HEK293 (cell line): ENCODE results near the gene LDLR.

Experiments used
- CTCF ChIA-PET: fragments of 350-600 bp; formaldehyde crosslinking; extraction: SDS; loops from one replicate; lab custom pipeline; 2021; ENCODE audit warnings: antibody characterized with exemption; lab: Yijun Ruan, JAX
- POLR2A ChIA-PET: fragments of 300-600 bp; formaldehyde crosslinking; extraction: SDS; loops from one replicate; lab custom pipeline; 2020; ENCODE audit warnings: antibody characterized with exemption, inconsistent platforms; lab: Yijun Ruan, JAX
- H3K27ac ChIP-seq: fragments of 200-500 bp; sonication (Bioruptor generic); 2 replicates; pipeline ENCODE4 v1.5.1; 2014; ENCODE audit warnings: low read depth, low read length, control low read depth, inconsistent platforms; ENCODE audit errors: extremely low read depth
- H3K36me3 ChIP-seq, 2 experiments: fragments of 200-500 bp in 1 of 2; sonication (Bioruptor generic) in 1 of 2; 1 replicate in 1 of 2; 2 replicates in 1 of 2; pipeline ENCODE4 v1.5.1; 2014 to 2017; ENCODE audit warnings: inconsistent platforms in 2 of 2, low read length in 2 of 2; ENCODE audit not compliant: control insufficient read depth in 2 of 2, insufficient read depth in 1 of 2
- H3K4me1 ChIP-seq: fragments of 200-500 bp; sonication (Bioruptor generic); 2 replicates; pipeline ENCODE4 v1.5.1; 2014; ENCODE audit warnings: mild to moderate bottlenecking, low read length, inconsistent platforms; ENCODE audit not compliant: control insufficient read depth, insufficient read depth
- H3K4me3 ChIP-seq: 2 replicates; pipeline ENCODE4 v1.5.1; 2011; ENCODE audit warnings: low read depth, mild to moderate bottlenecking, control low read depth, low read length, moderate library complexity
- H3K9me3 ChIP-seq: fragments of 200-500 bp; sonication (Bioruptor generic); 2 replicates; pipeline ENCODE4 v1.5.1; 2014; ENCODE audit warnings: low read depth, low read length, inconsistent platforms; ENCODE audit not compliant: control insufficient read depth, insufficient read depth
- AEBP2 ChIP-seq: fragments of 450-650 bp; formaldehyde crosslinking; IDR thresholded peaks from 2 replicates; pipeline ENCODE4 v1.5.1; 2016; ENCODE audit warnings: missing biosample characterization, missing genetic modification characterization, borderline replicate concordance
- BCL11A ChIP-seq: fragments of 450-650 bp; formaldehyde crosslinking; IDR thresholded peaks from 2 replicates; pipeline ENCODE4 v1.5.1; 2016; ENCODE audit warnings: low read depth, missing biosample characterization, missing genetic modification characterization
- GLIS2 ChIP-seq: fragments of 450-650 bp; formaldehyde crosslinking; IDR thresholded peaks from 2 replicates; pipeline ENCODE4 v1.5.1; 2016; ENCODE audit warnings: missing biosample characterization, missing genetic modification characterization
- IKZF3 ChIP-seq: fragments of 450-650 bp; IDR thresholded peaks from 2 replicates; pipeline ENCODE4 v1.5.0; 2018; ENCODE audit warnings: missing biosample characterization, mild to moderate bottlenecking, missing genetic modification characterization, moderate library complexity
- KLF9 ChIP-seq: fragments of 450-650 bp; formaldehyde crosslinking; IDR thresholded peaks from 2 replicates; pipeline ENCODE4 v1.5.1; 2016; ENCODE audit warnings: missing biosample characterization, missing genetic modification characterization, low read depth
- MZF1 ChIP-seq: fragments of 450-650 bp; formaldehyde crosslinking; IDR thresholded peaks from 2 replicates; pipeline ENCODE4 v1.5.1; 2017; ENCODE audit warnings: missing biosample characterization, missing genetic modification characterization, borderline replicate concordance
- OSR2 ChIP-seq: fragments of 450-650 bp; formaldehyde crosslinking; IDR thresholded peaks from 2 replicates; pipeline ENCODE4 v1.5.1; 2016; ENCODE audit warnings: missing biosample characterization, missing genetic modification characterization
- SCRT1 ChIP-seq: fragments of 450-650 bp; formaldehyde crosslinking; IDR thresholded peaks from 2 replicates; pipeline ENCODE4 v1.5.1; 2016; ENCODE audit warnings: missing biosample characterization, missing genetic modification characterization, borderline replicate concordance
- ZFP41 ChIP-seq: fragments of 450-650 bp; formaldehyde crosslinking; IDR thresholded peaks from 2 replicates; pipeline ENCODE4 v1.5.1; 2016; ENCODE audit warnings: missing biosample characterization, missing genetic modification characterization, borderline replicate concordance
- ZNF155 ChIP-seq: fragments of 450-650 bp; formaldehyde crosslinking; IDR thresholded peaks from 2 replicates; pipeline ENCODE4 v1.5.1; 2016; ENCODE audit warnings: missing biosample characterization, missing genetic modification characterization
- ZNF19 ChIP-seq: fragments of 450-650 bp; formaldehyde crosslinking; IDR thresholded peaks from 2 replicates; pipeline ENCODE4; 2016; ENCODE audit warnings: missing biosample characterization, missing genetic modification characterization, low read depth
- ZNF2 ChIP-seq: fragments of 450-650 bp; formaldehyde crosslinking; IDR thresholded peaks from 2 replicates; pipeline ENCODE4 v1.5.1; 2016; ENCODE audit warnings: missing biosample characterization, missing genetic modification characterization
- ZNF266 ChIP-seq: fragments of 450-650 bp; formaldehyde crosslinking; IDR thresholded peaks from 2 replicates; pipeline ENCODE4 v1.5.1; 2016; ENCODE audit warnings: missing biosample characterization, missing genetic modification characterization, low read depth
- ZNF350 ChIP-seq: fragments of 450-650 bp; formaldehyde crosslinking; IDR thresholded peaks from 2 replicates; pipeline ENCODE4 v1.5.0; 2017; ENCODE audit warnings: missing biosample characterization, mild to moderate bottlenecking, missing genetic modification characterization
- ZNF394 ChIP-seq: fragments of 450-650 bp; formaldehyde crosslinking; IDR thresholded peaks from 2 replicates; pipeline ENCODE4 v1.5.1; 2016; ENCODE audit warnings: missing biosample characterization, missing genetic modification characterization, mild to moderate bottlenecking, moderate library complexity, borderline replicate concordance
- ZNF473 ChIP-seq: fragments of 450-650 bp; formaldehyde crosslinking; IDR thresholded peaks from 2 replicates; pipeline ENCODE4 v1.5.1; 2017; ENCODE audit warnings: missing biosample characterization, missing genetic modification characterization
- ZNF560 ChIP-seq: fragments of 450-650 bp; formaldehyde crosslinking; IDR thresholded peaks from 2 replicates; pipeline ENCODE4 v1.5.1; 2017; ENCODE audit warnings: missing biosample characterization, missing genetic modification characterization, borderline replicate concordance
- ZNF623 ChIP-seq: fragments of 450-650 bp; formaldehyde crosslinking; IDR thresholded peaks from 2 replicates; pipeline ENCODE4 v1.5.1; 2016; ENCODE audit warnings: missing biosample characterization, missing genetic modification characterization
- ZNF654 ChIP-seq: fragments of 450-650 bp; formaldehyde crosslinking; IDR thresholded peaks from 2 replicates; pipeline ENCODE4 v1.5.1; 2016; ENCODE audit warnings: low read depth, missing biosample characterization, missing genetic modification characterization
- ZNF664 ChIP-seq: fragments of 450-650 bp; formaldehyde crosslinking; IDR thresholded peaks from 2 replicates; pipeline ENCODE4 v1.5.1; 2016; ENCODE audit warnings: missing biosample characterization, missing genetic modification characterization
- ZNF76 ChIP-seq: fragments of 450-650 bp; formaldehyde crosslinking; IDR thresholded peaks from 2 replicates; pipeline ENCODE4; 2016; ENCODE audit warnings: low read depth, missing biosample characterization, missing genetic modification characterization, borderline replicate concordance
- ZNF777 ChIP-seq: fragments of 450-650 bp; formaldehyde crosslinking; IDR thresholded peaks from 2 replicates; pipeline ENCODE4 v1.5.1; 2017; ENCODE audit warnings: missing biosample characterization, missing genetic modification characterization, borderline replicate concordance

Gene LDLR

GRCh38 chr19:11046605-11047354 lies 42.5 kb upstream of the LDLR start:
- Histone ChIP-seq H3K4me3 (no peak overlapping the region), H3K9me3 (no peaks in the 10 kb centered on the region), H3K4me1 (no peaks in the 10 kb centered on the region), H3K36me3 (peaks cover 10 to 70% of the 10 kb centered on the region in 2 experiments; a peak in 2 of 3 replicates), H3K27ac (no peak overlapping the region)
- POLR2A ChIA-PET: no interaction called here
- TF ChIP-seq OSR2 (no peak), ZNF155 (tag by site-specific recombination) (no peak), ZNF2 (tag by site-specific recombination) (no peak), ZNF777 (tag by site-specific recombination) (no peak), ZNF664 (tag by site-specific recombination) (no peak)
- CTCF ChIA-PET: interaction anchor here (0.7 to 0.8 kb wide), 2 partner anchors 11 to 105 kb away, joined by 3 read pairs; no protein-coding TSS in a partner anchor

- Histone ChIP-seq H3K9me3 (no peaks in the 10 kb centered on the region), H3K4me1 (no peaks in the 10 kb centered on the region), H3K36me3 (peaks cover 5 to 64% of the 10 kb centered on the region in 2 experiments; a peak in 2 of 3 replicates), H3K4me3 (no peak overlapping the region), H3K27ac (no peak overlapping the region)
- ChIA-PET CTCF (interaction anchor here (0.5 to 2.0 kb wide), 2 partner anchors 12 to 137 kb away, joined by 5 to 14 read pairs; no protein-coding TSS in a partner anchor), POLR2A (no interaction called here)
- TF ChIP-seq ZFP41 (tag by site-specific recombination): no peak
- no peak for TF ChIP-seq ZNF2 (tag by site-specific recombination)
- TF ChIP-seq KLF9 (tag by site-specific recombination): no peak
- TF ChIP-seq ZNF394 (tag by site-specific recombination): no peak
- no peak for TF ChIP-seq ZNF560
- no peak for TF ChIP-seq GLIS2 (tag by site-specific recombination)
- no peak for TF ChIP-seq IKZF3
- no peak for TF ChIP-seq ZNF266 (tag by site-specific recombination)
- TF ChIP-seq ZNF654: no peak
- TF ChIP-seq ZNF473 (tag by site-specific recombination): no peak
- no peak for TF ChIP-seq ZNF623
- TF ChIP-seq ZNF19 (tag by site-specific recombination): no peak
- no peak for TF ChIP-seq BCL11A (tag by site-specific recombination)
- no peak for TF ChIP-seq SCRT1 (tag by site-specific recombination)
- TF ChIP-seq AEBP2 (tag by site-specific recombination): no peak
- TF ChIP-seq ZNF350 (tag by site-specific recombination): no peak
- TF ChIP-seq MZF1 (tag by site-specific recombination): no peak
- no peak for TF ChIP-seq ZNF76 (tag by site-specific recombination)
Observed at GRCh38 chr19:11047866-11048265, 41.4 kb upstream of the LDLR start.
